Chondrocyte (in vitro differentiated cells): Measurements from ENCODE around the gene RAD51C. TPM values are rescaled to one million over a fixed set of nuclear protein-coding genes. Genes with fewer than 3 reads are reported as not detected.
A peak's percentile ranks its signal among the peaks of the same experiment; 100 is the strongest.
"Not testable (repeated sequence)": the region's sequence is repeated elsewhere in the genome, so short reads cannot be mapped to it uniquely, and the experiment has no call there.

Experiments used
- DNase-seq: peaks from one replicate; pipeline ENCODE4 v3.0.0; 2021; ENCODE audit warnings: mixed read lengths, low spot score
- H3K27ac Mint-ChIP-seq: one replicate; pipeline ENCODE4 v1.8.0; 2021; ENCODE audit warnings: mild to moderate bottlenecking, moderate library complexity, mixed read lengths; ENCODE audit not compliant: unreplicated experiment
- H3K27me3 Mint-ChIP-seq: 2 replicates; pipeline ENCODE4 v1.8.0; 2021; ENCODE audit warnings: low read depth, mixed read lengths
- H3K36me3 Mint-ChIP-seq: 2 replicates; pipeline ENCODE4 v1.8.0; 2021; ENCODE audit warnings: low read depth, mixed read lengths
- H3K4me1 Mint-ChIP-seq: 2 replicates; pipeline ENCODE4 v1.8.0; 2021; ENCODE audit warnings: low read depth, mild to moderate bottlenecking, mixed read lengths
- H3K4me3 Mint-ChIP-seq: one replicate; pipeline ENCODE4 v1.8.0; 2021; ENCODE audit warnings: mild to moderate bottlenecking, moderate library complexity, mixed read lengths; ENCODE audit not compliant: unreplicated experiment
- H3K9me3 Mint-ChIP-seq: 2 replicates; pipeline ENCODE4 v1.8.0; 2021; ENCODE audit warnings: low read depth, mixed read lengths
- total RNA-seq: library from RNA; stranded (reverse); gene quantifications from 3 replicates; pipeline ENCODE4 v1.2.1, GENCODE V29; 2021
- TF ChIP-seq, protein P1 (sequence below): fragments of 200-600 bp; sonication (generic); IDR thresholded peaks from 2 replicates; pipeline ENCODE4 v1.5.0; 2021; ENCODE audit warnings: antibody characterized with exemption, mild to moderate bottlenecking, moderate library complexity

RAD51C gene
- total RNA-seq, 1 donor from 2014 or later = 22.3 TPM

DNA sequence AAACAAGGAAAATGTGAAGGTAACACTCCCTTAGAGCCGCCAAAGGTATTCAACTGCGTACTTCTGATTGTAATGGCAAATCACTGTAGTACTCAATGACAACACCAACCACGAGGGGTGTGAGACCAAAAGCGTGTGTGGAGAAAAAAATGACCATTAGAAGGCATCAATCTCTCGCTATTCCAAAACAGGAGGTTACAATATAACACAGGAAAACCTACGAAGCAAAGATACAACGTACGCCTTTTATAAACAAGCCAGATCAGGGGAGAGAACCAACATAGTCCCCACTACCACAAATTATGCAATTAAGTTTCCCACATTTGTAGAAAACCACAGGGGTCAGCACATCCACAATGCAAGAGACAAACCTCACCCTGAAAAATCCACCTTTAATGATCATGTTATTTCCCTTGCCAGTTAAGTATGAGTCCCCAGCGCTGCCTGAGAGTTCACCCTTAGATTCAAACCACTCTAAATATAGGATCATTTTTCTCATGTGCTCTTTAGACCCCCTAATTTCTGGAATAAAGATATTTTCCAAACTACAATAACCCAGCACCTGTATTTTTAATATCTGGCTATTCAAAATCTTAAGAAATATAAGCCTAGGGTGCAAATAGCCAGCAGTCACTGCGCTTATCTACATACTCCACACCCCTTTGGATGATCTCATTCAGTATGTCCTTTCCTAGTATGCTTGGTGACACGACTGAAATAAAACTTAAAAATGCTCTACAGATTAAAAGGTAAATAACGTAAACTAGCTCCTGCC, 13.0 kb upstream of the RAD51C start:
- no peaks in the 10 kb centered on the region for H3K9me3 Mint-ChIP-seq
- H3K27me3 Mint-ChIP-seq = no peaks in the 10 kb centered on the region
- no peaks in the 10 kb centered on the region for H3K36me3 Mint-ChIP-seq
- H3K27ac Mint-ChIP-seq = peak overlapping the region; percentile 18
- TF ChIP-seq, protein P1, sequence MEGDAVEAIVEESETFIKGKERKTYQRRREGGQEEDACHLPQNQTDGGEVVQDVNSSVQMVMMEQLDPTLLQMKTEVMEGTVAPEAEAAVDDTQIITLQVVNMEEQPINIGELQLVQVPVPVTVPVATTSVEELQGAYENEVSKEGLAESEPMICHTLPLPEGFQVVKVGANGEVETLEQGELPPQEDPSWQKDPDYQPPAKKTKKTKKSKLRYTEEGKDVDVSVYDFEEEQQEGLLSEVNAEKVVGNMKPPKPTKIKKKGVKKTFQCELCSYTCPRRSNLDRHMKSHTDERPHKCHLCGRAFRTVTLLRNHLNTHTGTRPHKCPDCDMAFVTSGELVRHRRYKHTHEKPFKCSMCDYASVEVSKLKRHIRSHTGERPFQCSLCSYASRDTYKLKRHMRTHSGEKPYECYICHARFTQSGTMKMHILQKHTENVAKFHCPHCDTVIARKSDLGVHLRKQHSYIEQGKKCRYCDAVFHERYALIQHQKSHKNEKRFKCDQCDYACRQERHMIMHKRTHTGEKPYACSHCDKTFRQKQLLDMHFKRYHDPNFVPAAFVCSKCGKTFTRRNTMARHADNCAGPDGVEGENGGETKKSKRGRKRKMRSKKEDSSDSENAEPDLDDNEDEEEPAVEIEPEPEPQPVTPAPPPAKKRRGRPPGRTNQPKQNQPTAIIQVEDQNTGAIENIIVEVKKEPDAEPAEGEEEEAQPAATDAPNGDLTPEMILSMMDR = peak; percentile 24
- no peak overlapping the region for H3K4me3 Mint-ChIP-seq
- no peak for DNase-seq
- H3K4me1 Mint-ChIP-seq = peaks cover 13% of the 10 kb centered on the region

GRCh38 chr17:58680038-58680369, 12.4 kb upstream of the RAD51C start:
- no peak overlapping the region for H3K27ac Mint-ChIP-seq
- H3K4me3 Mint-ChIP-seq = no peak overlapping the region
- no peaks in the 10 kb centered on the region for H3K36me3 Mint-ChIP-seq
- DNase-seq = peak; percentile 19
- no peaks in the 10 kb centered on the region for H3K27me3 Mint-ChIP-seq
- H3K9me3 Mint-ChIP-seq = no peaks in the 10 kb centered on the region
- TF ChIP-seq, protein P1 = no peak
- H3K4me1 Mint-ChIP-seq = peaks cover 13% of the 10 kb centered on the region

DNA sequence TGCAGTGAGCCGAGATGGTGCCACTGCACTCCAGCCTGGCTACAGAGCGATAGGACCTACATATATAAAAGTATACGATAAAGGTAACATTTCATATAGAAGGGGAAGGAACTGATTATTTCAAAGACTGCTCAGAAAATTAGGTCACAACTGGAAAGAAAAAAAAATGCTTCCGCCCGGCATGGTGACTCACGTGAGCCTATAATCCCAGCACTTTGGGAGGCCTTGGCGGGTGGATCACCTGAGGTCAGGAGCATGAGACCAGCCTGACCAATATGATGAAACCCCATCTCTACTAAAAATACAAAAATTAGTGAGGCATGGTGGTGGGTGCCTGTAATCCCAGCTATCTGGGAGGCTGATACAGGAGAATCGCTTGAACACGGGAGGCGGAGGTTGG, 8.4 kb upstream of the RAD51C start:
- DNase-seq = peak; percentile 11
- H3K27me3 Mint-ChIP-seq = no peaks in the 10 kb centered on the region
- TF ChIP-seq, protein P1 = no peak
- H3K4me1 Mint-ChIP-seq = peaks cover 9% of the 10 kb centered on the region
- no peak overlapping the region for H3K4me3 Mint-ChIP-seq
- no peaks in the 10 kb centered on the region for H3K9me3 Mint-ChIP-seq
- H3K27ac Mint-ChIP-seq = no peak overlapping the region
- no peaks in the 10 kb centered on the region for H3K36me3 Mint-ChIP-seq

GRCh38 chr17:58684462-58684861, 7.9 kb upstream of the RAD51C start:
- not testable (repeated sequence) for H3K4me1 Mint-ChIP-seq, H3K4me3 Mint-ChIP-seq, H3K27ac Mint-ChIP-seq, H3K27me3 Mint-ChIP-seq, H3K36me3 Mint-ChIP-seq, H3K9me3 Mint-ChIP-seq, DNase-seq

- no peaks in the 10 kb centered on the region for H3K4me1 Mint-ChIP-seq
- no peak for DNase-seq
- no peaks in the 10 kb centered on the region for H3K36me3 Mint-ChIP-seq
- no peaks in the 10 kb centered on the region for H3K9me3 Mint-ChIP-seq
- H3K27ac Mint-ChIP-seq = no peak overlapping the region
- TF ChIP-seq, protein P1 = no peak
- H3K27me3 Mint-ChIP-seq = no peaks in the 10 kb centered on the region
- no peak overlapping the region for H3K4me3 Mint-ChIP-seq
Observed at GRCh38 chr17:58686980-58687379, 5.4 kb upstream of the RAD51C start.

GRCh38 chr17:58688521-58688920, 3.9 kb upstream of the RAD51C start:
- TF ChIP-seq, protein P1 = no peak
- Mint-ChIP-seq H3K27ac (no peak overlapping the region), H3K4me3 (no peak overlapping the region), H3K36me3 (no peaks in the 10 kb centered on the region), H3K4me1 (peaks cover 15% of the 10 kb centered on the region), H3K27me3 (no peaks in the 10 kb centered on the region), H3K9me3 (no peaks in the 10 kb centered on the region)
- no peak for DNase-seq

GRCh38 chr17:58690033-58690432, 2.4 kb upstream of the RAD51C start:
- H3K9me3 Mint-ChIP-seq, H3K27me3 Mint-ChIP-seq: not testable (repeated sequence)
- peaks cover 23% of the 10 kb centered on the region for H3K4me1 Mint-ChIP-seq

More at GRCh38 chr17:58690033-58690432, 2.4 kb upstream of the RAD51C start:
- H3K27ac Mint-ChIP-seq, H3K4me3 Mint-ChIP-seq, H3K36me3 Mint-ChIP-seq, DNase-seq: not testable (repeated sequence)
